HepG2 (cell line): ENCODE data around the gene IFNA21. TPM values are rescaled to one million over a fixed set of nuclear protein-coding genes. Genes with fewer than 3 reads are reported as not detected.

Experiments used
- ATAC-seq: fragments of 200-7000 bp; cut with Tn5 transposase; 3 replicates; pipeline ENCODE4 v1.9.1; 2020; ENCODE audit warnings: mild to moderate bottlenecking, moderate library complexity
- BruUV-seq: library from RNA; stranded (reverse); fragments of 400-500 nt; replicated peaks from 2 replicates; lab custom pipeline; 2021; lab: Mats Ljungman, UMichigan
- CTCF ChIA-PET: fragments of 300-600 bp; formaldehyde crosslinking; extraction: SDS; loops from one replicate; lab custom pipeline; 2021; ENCODE audit warnings: low total read pairs, inconsistent platforms, low intra/inter-chr PET ratio; lab: Yijun Ruan, JAX
- POLR2A ChIA-PET: fragments of 350-600 bp; sonication (Branson Sonifier 250); formaldehyde crosslinking; loops from one replicate; lab custom pipeline; 2020; ENCODE audit warnings: antibody characterized with exemption, inconsistent platforms; lab: Yijun Ruan, JAX
- DNase-seq: peaks from one replicate; pipeline ENCODE4 v3.0.0-alpha.2; 2015; ENCODE audit warnings: low spot score
- FAIRE-seq: peaks from 3 replicates; lab custom pipeline; 2011; peaks lifted over from hg19 to GRCh38; lab: Jason Lieb, UNC
- H2AFZ ChIP-seq: one replicate; pipeline ENCODE4 v1.6.1; 2011; ENCODE audit warnings: low read length, inconsistent platforms
- H3K27ac ChIP-seq: fragments of 300-600 bp; 3 replicates; pipeline ENCODE4 v1.8.0; 2011; ENCODE audit warnings: mixed run types, mild to moderate bottlenecking, mixed read lengths, low read length, inconsistent platforms; ENCODE audit not compliant: insufficient read depth; ENCODE audit errors: extremely low read length
- H3K27me3 ChIP-seq, 2 experiments: fragments of 200-600 bp in 1 of 2; 2 replicates in 1 of 2; 3 replicates in 1 of 2; pipeline versions ENCODE4 v1.6.0 to v1.8.0; 2011; ENCODE audit warnings: low read length in 2 of 2, mild to moderate bottlenecking in 2 of 2, moderate library complexity in 2 of 2, inconsistent platforms in 1 of 2; ENCODE audit not compliant: insufficient read depth in 2 of 2, control insufficient read depth in 1 of 2
- H3K36me3 ChIP-seq, 2 experiments: fragments of 200-600 bp in 1 of 2; replicated peaks in 1 of 2; 2 replicates in 1 of 2; 3 replicates in 1 of 2; pipeline versions ENCODE4 v1.5.1 to v1.8.0; 2011; ENCODE audit warnings: low read length in 2 of 2, inconsistent platforms in 1 of 2; ENCODE audit not compliant: insufficient read depth in 2 of 2, control insufficient read depth in 1 of 2
- H3K4me1 ChIP-seq: 2 replicates; pipeline ENCODE4 v1.5.1; 2012; ENCODE audit warnings: low read length, inconsistent platforms; ENCODE audit not compliant: insufficient read depth
- H3K4me2 ChIP-seq: 2 replicates; pipeline ENCODE4 v1.6.0; 2011; ENCODE audit warnings: low read depth, low read length, inconsistent platforms
- H3K4me3 ChIP-seq, 3 experiments: fragments of 200-600 bp in 1 of 3; sonication (generic), shearing (Covaris generic) in 1 of 3; replicated peaks in 1 of 3; 2 replicates each; pipeline ENCODE4 v1.5.1; 2011 to 2016; ENCODE audit warnings: low read length in 3 of 3, inconsistent platforms in 2 of 3, low read depth in 2 of 3, mild to moderate bottlenecking in 2 of 3, control low read depth in 1 of 3, mixed read lengths in 1 of 3; ENCODE audit not compliant: insufficient read depth in 1 of 3
- H3K79me2 ChIP-seq: one replicate; pipeline ENCODE4 v1.6.1; 2011; ENCODE audit warnings: low read length, inconsistent platforms; ENCODE audit not compliant: insufficient read depth
- H3K9ac ChIP-seq: 2 replicates; pipeline ENCODE4 v1.6.0; 2011; ENCODE audit warnings: mild to moderate bottlenecking, low read depth, low read length, inconsistent platforms; ENCODE audit not compliant: insufficient read depth
- H3K9me3 ChIP-seq: 2 replicates; pipeline ENCODE4 v1.5.1; 2012; ENCODE audit warnings: mild to moderate bottlenecking, low read length
- H4K20me1 ChIP-seq: 2 replicates; pipeline ENCODE4 v1.6.0; 2011; ENCODE audit warnings: inconsistent platforms, mild to moderate bottlenecking, low read length, moderate library complexity; ENCODE audit not compliant: insufficient read depth
- ZNF3 ChIP-seq: IDR thresholded peaks from 2 replicates; pipeline ENCODE4 v1.7.0; 2017; ENCODE audit warnings: inconsistent platforms
- WGBS: methylation state at CpG from one replicate; pipeline ENCODE4 v1.1.6; 2017; ENCODE audit warnings: low lambda C conversion rate; 5-methylcytosine and 5-hydroxymethylcytosine counted together
- in situ Hi-C: cut with HindIII; loops from 2 replicates; pipeline ENCODE4 v1.10.0; 2017; ENCODE audit warnings: low pct_unique_long_range_greater_than_20kb; ENCODE audit not compliant: extremely low pct_ligation_motif_present
- intact Hi-C: fragments of 100-400 bp; cut with micrococcal nuclease; formaldehyde crosslinking; loops from one replicate; pipeline ENCODE4 v1.10.0; 2022; ENCODE audit not compliant: unreplicated experiment
- polyA plus RNA-seq, 8 experiments: library from polyadenylated mRNA; depleted of rRNA in 3 of 8; stranded (reverse) in 7 of 8; unstranded in 1 of 8; fragments of >200 nt; fragmentation: Illumina TruSeq in 4 of 8; extraction: Trizol in 4 of 8; gene quantifications; 2 replicates each; pipeline versions ENCODE4 v1.2.1 to v1.2.3, GENCODE V29; 2011 to 2016; ENCODE audit warnings: low read depth in 4 of 8, missing spikeins in 1 of 8, mixed read lengths in 1 of 8; ENCODE audit not compliant: insufficient read depth in 1 of 8
- total RNA-seq, 5 experiments: library from RNA; depleted of rRNA; stranded (reverse); fragments of >200 nt; fragmentation: Illumina TruSeq; extraction: Trizol; gene quantifications; 2 replicates each; pipeline ENCODE4 v1.2.3, GENCODE V29; 2016; ENCODE audit warnings: low read depth in 1 of 5
- TF ChIP-seq, protein P1 (sequence below): sonication (generic); formaldehyde crosslinking; IDR thresholded peaks from 2 replicates; pipeline ENCODE4 v1.5.0; 2020; ENCODE audit warnings: mild to moderate bottlenecking, missing genetic modification reagents
- TF ChIP-seq, protein P2 (sequence below): sonication (generic); formaldehyde crosslinking; conservative IDR thresholded peaks from 2 replicates; pipeline ENCODE4 v1.4.0; 2020; ENCODE audit warnings: missing genetic modification reagents

Gene IFNA21
- total and polyA plus RNA-seq, 2 of the 13 experiments (the other 11 are each of a cell fraction or from before 2014, with no cell fraction given), result not detected

DNA sequence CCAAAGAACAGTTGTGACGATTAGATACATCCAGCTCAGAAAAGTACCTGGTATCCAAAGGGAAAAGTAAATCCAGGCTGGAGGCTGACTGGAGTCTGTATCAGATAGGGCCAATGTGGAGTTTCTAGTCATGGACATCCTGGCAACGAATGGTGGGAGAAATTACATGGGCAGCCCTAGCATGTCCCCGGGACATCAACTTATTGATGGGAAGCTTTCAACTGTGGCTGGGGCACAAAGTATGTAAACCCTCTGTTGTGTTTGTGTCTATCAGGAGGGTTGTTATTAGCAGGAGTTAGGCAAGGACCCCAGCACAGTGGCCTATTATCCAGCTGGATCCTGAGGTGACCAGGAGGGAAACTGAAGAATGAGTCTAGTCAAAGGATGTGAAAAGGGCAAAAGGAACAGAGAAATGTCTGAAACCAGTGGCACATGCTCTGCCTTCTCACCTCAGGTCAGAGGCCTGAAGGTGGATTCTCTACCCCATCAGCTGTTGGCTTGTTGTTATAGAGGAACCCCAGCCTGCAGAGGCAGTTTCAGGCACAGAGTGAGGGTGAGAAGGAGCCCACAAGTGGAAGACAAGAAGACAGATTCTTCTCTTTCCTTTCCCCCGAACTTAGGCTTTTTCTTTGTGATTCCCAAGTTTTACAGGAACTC, 44.7 kb downstream of the IFNA21 start (continued):
- TF ChIP-seq, protein P1, sequence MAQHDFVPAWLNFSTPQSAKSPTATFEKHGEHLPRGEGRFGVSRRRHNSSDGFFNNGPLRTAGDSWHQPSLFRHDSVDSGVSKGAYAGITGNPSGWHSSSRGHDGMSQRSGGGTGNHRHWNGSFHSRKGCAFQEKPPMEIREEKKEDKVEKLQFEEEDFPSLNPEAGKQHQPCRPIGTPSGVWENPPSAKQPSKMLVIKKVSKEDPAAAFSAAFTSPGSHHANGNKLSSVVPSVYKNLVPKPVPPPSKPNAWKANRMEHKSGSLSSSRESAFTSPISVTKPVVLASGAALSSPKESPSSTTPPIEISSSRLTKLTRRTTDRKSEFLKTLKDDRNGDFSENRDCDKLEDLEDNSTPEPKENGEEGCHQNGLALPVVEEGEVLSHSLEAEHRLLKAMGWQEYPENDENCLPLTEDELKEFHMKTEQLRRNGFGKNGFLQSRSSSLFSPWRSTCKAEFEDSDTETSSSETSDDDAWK (CRISPR knock-in tag), result no peak

DNA sequence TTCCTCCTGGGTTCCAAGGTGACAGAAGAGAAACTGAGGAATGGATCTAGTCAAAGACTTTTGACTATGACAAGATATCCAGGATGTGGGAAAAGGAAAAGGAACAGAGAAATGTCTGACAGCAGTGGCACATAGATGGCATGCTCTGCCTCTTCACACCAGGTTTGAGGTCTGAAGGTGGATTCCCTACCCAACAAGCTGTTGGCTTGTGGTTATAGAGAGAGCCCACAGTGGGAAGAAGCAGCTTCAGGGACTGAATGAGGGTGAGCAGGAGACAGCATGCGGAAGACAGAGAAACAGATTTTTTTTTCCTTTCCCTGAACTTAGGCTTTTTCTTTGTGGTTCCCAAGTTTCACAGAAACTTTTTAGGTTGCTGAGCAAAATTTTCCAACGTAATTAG, 45.4 kb downstream of the IFNA21 start:
- no peak for TF ChIP-seq ZNF3 (CRISPR knock-in tag)
- TF ChIP-seq, protein P2, sequence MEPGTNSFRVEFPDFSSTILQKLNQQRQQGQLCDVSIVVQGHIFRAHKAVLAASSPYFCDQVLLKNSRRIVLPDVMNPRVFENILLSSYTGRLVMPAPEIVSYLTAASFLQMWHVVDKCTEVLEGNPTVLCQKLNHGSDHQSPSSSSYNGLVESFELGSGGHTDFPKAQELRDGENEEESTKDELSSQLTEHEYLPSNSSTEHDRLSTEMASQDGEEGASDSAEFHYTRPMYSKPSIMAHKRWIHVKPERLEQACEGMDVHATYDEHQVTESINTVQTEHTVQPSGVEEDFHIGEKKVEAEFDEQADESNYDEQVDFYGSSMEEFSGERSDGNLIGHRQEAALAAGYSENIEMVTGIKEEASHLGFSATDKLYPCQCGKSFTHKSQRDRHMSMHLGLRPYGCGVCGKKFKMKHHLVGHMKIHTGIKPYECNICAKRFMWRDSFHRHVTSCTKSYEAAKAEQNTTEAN (CRISPR knock-in tag), result no peak
- ATAC-seq (no peak), FAIRE-seq (no peak), DNase-seq (no peak)
- Histone ChIP-seq H2AFZ (no peak overlapping the region), H3K27me3 (no peaks in the 10 kb centered on the region), H3K4me2 (no peak overlapping the region), H3K9ac (no peak overlapping the region), H3K4me3 (no peak overlapping the region), H3K4me1 (no peaks in the 10 kb centered on the region), H4K20me1 (no peaks in the 10 kb centered on the region), H3K36me3 (no peaks in the 10 kb centered on the region), H3K79me2 (no peaks in the 10 kb centered on the region), H3K27ac (no peak overlapping the region), H3K9me3 (no peaks in the 10 kb centered on the region)
- in situ Hi-C loops, result loop anchor here (25.0 kb wide), 3 partner anchors 509 to 1634 kb away; partner anchors contain the start of gene MLLT3
- 45% methylated on average over 2 of the region's 2 CpGs for WGBS
- intact Hi-C loops, result no loop called here
- no TSS peak for BruUV-seq
- ChIA-PET CTCF (no interaction called here), POLR2A (no interaction called here)
